ENCODE results near the gene CDC42BPA.

GRCh38 chr1:227071895-227072587 lies 246.3 kb downstream of the CDC42BPA start:
- TF ChIP-seq CTCF (IDR thresholded peaks at IDR 0.05) = no peak
- TF ChIP-seq POLR2A (IDR thresholded peaks at IDR 0.05) = no peak

Data from testis (tissue), 2 donors.